B cell (primary cell): ENCODE results near the gene JAKMIP2. TPM values are rescaled to one million over a fixed set of nuclear protein-coding genes. Genes with fewer than 3 reads are reported as not detected.

Source experiments
- ATAC-seq: fragments of 200-7000 bp; cut with Tn5 transposase; one replicate; pipeline ENCODE4 v1.10.0; 2021; ENCODE audit warnings: low read depth, mild to moderate bottlenecking, moderate number of reproducible peaks, moderate library complexity
- CTCF ChIA-PET: fragments of 350-600 bp; sonication (Branson Sonifier 250); formaldehyde crosslinking; loops from one replicate; lab custom pipeline; 2021; ENCODE audit warnings: antibody characterized with exemption, inconsistent platforms; lab: Charles Lee
- POLR2A ChIA-PET: fragments of 350-600 bp; sonication (Branson Sonifier 250); formaldehyde crosslinking; loops from one replicate; lab custom pipeline; 2021; ENCODE audit warnings: antibody characterized with exemption; lab: Charles Lee
- DNase-seq: peaks from one replicate; pipeline ENCODE4 v3.0.0; 2013
- H2AFZ ChIP-seq: 2 replicates; pipeline ENCODE4 v1.6.1; 2012; ENCODE audit warnings: mild to moderate bottlenecking, low read depth, low read length; ENCODE audit not compliant: insufficient read depth, poor library complexity, severe bottlenecking
- H3K27ac ChIP-seq, 2 donors: 1 replicate in 1 of 2; 2 replicates in 1 of 2; pipeline ENCODE4 v1.5.1; 2012 to 2013; ENCODE audit warnings: low read length in 2 of 2, mild to moderate bottlenecking in 2 of 2, moderate library complexity in 1 of 2
- H3K27me3 ChIP-seq, 4 experiments: fragments of 200-600 bp in 1 of 4; sonication (generic) in 1 of 4; replicated peaks in 1 of 4; 1 replicate in 2 of 4; 2 replicates in 2 of 4; pipeline versions ENCODE4 v1.6.1 to v1.7.0; 2013 to 2016; ENCODE audit warnings: low read length in 3 of 4, mild to moderate bottlenecking in 2 of 4, mixed read lengths in 1 of 4, moderate library complexity in 1 of 4; ENCODE audit not compliant: insufficient read depth in 4 of 4, control insufficient read depth in 3 of 4; ENCODE audit errors: control extremely low read depth in 1 of 4
- H3K36me3 ChIP-seq, 2 experiments: replicated peaks in 1 of 2; 1 replicate in 1 of 2; 2 replicates in 1 of 2; pipeline versions ENCODE4 v1.6.1 to v1.7.1; 2013; ENCODE audit warnings: low read length in 1 of 2; ENCODE audit not compliant: insufficient read depth in 2 of 2, control insufficient read depth in 1 of 2; ENCODE audit errors: control extremely low read depth in 1 of 2, extremely low read depth in 1 of 2
- H3K4me1 ChIP-seq, 2 donors: fragments of 200-600 bp in 1 of 2; sonication (generic) in 1 of 2; 1 replicate in 1 of 2; 2 replicates in 1 of 2; pipeline versions ENCODE4 v1.5.1 to v1.6.1; 2013 to 2017; ENCODE audit warnings: low read length in 2 of 2; ENCODE audit not compliant: control insufficient read depth in 2 of 2, insufficient read depth in 2 of 2
- H3K4me2 ChIP-seq: replicated peaks from 2 replicates; pipeline ENCODE3; 2012; ENCODE audit warnings: mild to moderate bottlenecking, low read depth, low read length; ENCODE audit not compliant: poor library complexity, severe bottlenecking
- H3K4me3 ChIP-seq, 5 experiments: fragments of 200-600 bp in 1 of 5; sonication (generic) in 1 of 5; 1 replicate in 3 of 5; 2 replicates in 2 of 5; pipeline versions ENCODE4 v1.5.1 to v1.7.0; 2011 to 2016; ENCODE audit warnings: low read length in 4 of 5, mild to moderate bottlenecking in 4 of 5, low read depth in 2 of 5, control low read depth in 1 of 5, moderate library complexity in 1 of 5; ENCODE audit not compliant: insufficient read depth in 1 of 5; ENCODE audit errors: control extremely low read depth in 1 of 5, extremely low read depth in 1 of 5
- H3K79me2 ChIP-seq: fragments of 200-600 bp; sonication (generic); one replicate; pipeline ENCODE4 v1.6.0; 2016; ENCODE audit warnings: low read length; ENCODE audit not compliant: control insufficient read depth, insufficient read depth
- H3K9ac ChIP-seq: fragments of 200-600 bp; sonication (generic); 2 replicates; pipeline ENCODE4 v1.6.1; 2017; ENCODE audit warnings: mild to moderate bottlenecking, low read length, moderate library complexity
- H3K9me3 ChIP-seq, 3 donors: one replicate each; pipeline versions ENCODE4 v1.6.1 to v1.7.1; 2013; ENCODE audit warnings: low read length in 2 of 3; ENCODE audit not compliant: control insufficient read depth in 2 of 3, insufficient read depth in 1 of 3; ENCODE audit errors: control extremely low read depth in 1 of 3
- H4K20me1 ChIP-seq: 2 replicates; pipeline ENCODE4 v1.6.0; 2012; ENCODE audit warnings: mild to moderate bottlenecking, low read length; ENCODE audit not compliant: insufficient read depth, control insufficient read depth, poor library complexity, severe bottlenecking
- H3K27ac Mint-ChIP-seq: one replicate; pipeline ENCODE4 v1.8.0; 2021; ENCODE audit warnings: mixed read lengths
- H3K27me3 Mint-ChIP-seq: one replicate; pipeline ENCODE4 v1.8.0; 2021; ENCODE audit warnings: mixed read lengths
- H3K4me1 Mint-ChIP-seq: one replicate; pipeline ENCODE4 v1.8.0; 2021; ENCODE audit warnings: mixed read lengths
- H3K4me3 Mint-ChIP-seq: one replicate; pipeline ENCODE4 v1.8.0; 2021; ENCODE audit warnings: mixed read lengths
- H3K9me3 Mint-ChIP-seq: one replicate; pipeline ENCODE4 v1.8.0; 2022; ENCODE audit warnings: mixed read lengths; ENCODE audit not compliant: insufficient read depth
- EZH2 ChIP-seq: IDR thresholded peaks from 2 replicates; pipeline ENCODE4 v1.6.1; 2012; ENCODE audit warnings: borderline replicate concordance, low read depth, mild to moderate bottlenecking, moderate library complexity, low read length; ENCODE audit not compliant: insufficient read depth, poor library complexity, severe bottlenecking
- WGBS: methylation state at CpG from one replicate; pipeline ENCODE4 v1.1.5; 2013; ENCODE audit warnings: missing lambda C conversion rate; ENCODE audit not compliant: insufficient coverage; 5-methylcytosine and 5-hydroxymethylcytosine counted together
- intact Hi-C: fragments of 100-400 bp; cut with micrococcal nuclease; formaldehyde crosslinking; loops from one replicate; pipeline ENCODE4 v1.10.0; 2022
- polyA plus RNA-seq: library from polyadenylated mRNA; depleted of rRNA; stranded (reverse); fragments of >200 nt; gene quantifications from 2 replicates; pipeline ENCODE4 v1.2.3, GENCODE V29; 2012
- total RNA-seq, 2 donors: library from RNA; stranded (reverse); fragments of 120-200 nt in 1 of 2; gene quantifications; 1 replicate in 1 of 2; 2 replicates in 1 of 2; pipeline versions ENCODE4 v1.2.3 to v1.2.4, GENCODE V29; 2013 to 2022
- TF ChIP-seq, protein P1 (sequence below): fragments of 200-600 bp; IDR thresholded peaks from one replicate; pipeline ENCODE4 v1.8.0; 2022; ENCODE audit warnings: antibody characterized with exemption, mild to moderate bottlenecking

JAKMIP2 gene
- total and polyA plus RNA-seq, 2 donors (not counting 1 experiment from before 2014, with no cell fraction given): 0.24 to 4.1 TPM

DNA sequence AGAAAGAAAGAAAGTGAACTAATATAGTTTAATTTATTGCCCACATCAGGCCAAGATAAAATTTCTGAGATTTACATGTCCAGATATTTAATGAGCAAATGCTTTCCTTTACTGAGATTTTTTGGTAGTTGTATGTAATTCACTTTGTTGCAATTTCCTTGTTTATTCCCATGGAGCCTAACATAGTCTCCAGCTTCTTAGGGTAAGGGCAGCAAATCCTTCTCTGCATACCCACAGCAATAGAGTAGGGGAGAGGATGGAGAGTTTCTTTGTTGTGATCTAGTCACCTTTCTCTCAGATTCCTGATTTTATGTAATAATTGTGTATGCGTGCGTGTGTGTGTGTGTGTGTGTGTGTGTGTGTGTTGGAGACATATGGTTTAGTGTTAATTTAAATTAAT is 221.1 kb downstream of the JAKMIP2 start:
- no peak for TF ChIP-seq EZH2
- Histone ChIP-seq H3K27me3 (no peaks in the 10 kb centered on the region), H3K9me3 (no peaks in the 10 kb centered on the region), H3K9ac (no peak overlapping the region), H3K36me3 (no peaks in the 10 kb centered on the region), H3K4me2 (no peak overlapping the region), H3K27ac (no peak overlapping the region), H3K79me2 (no peaks in the 10 kb centered on the region), H4K20me1 (no peaks in the 10 kb centered on the region), H3K4me3 (no peak overlapping the region), H2AFZ (no peak overlapping the region), H3K4me1 (no peaks in the 10 kb centered on the region)
- POLR2A ChIA-PET: no interaction called here
- Mint-ChIP-seq H3K4me3 (no peak overlapping the region), H3K9me3 (no peaks in the 10 kb centered on the region), H3K27ac (no peak overlapping the region), H3K4me1 (no peaks in the 10 kb centered on the region), H3K27me3 (peaks cover 3% of the 10 kb centered on the region)
- CTCF ChIA-PET: no interaction called here
- intact Hi-C loops: no loop called here
- ATAC-seq (no peak), DNase-seq (no peak)
- WGBS: no CpG with 5 or more reads among the region's 2 CpGs

DNA sequence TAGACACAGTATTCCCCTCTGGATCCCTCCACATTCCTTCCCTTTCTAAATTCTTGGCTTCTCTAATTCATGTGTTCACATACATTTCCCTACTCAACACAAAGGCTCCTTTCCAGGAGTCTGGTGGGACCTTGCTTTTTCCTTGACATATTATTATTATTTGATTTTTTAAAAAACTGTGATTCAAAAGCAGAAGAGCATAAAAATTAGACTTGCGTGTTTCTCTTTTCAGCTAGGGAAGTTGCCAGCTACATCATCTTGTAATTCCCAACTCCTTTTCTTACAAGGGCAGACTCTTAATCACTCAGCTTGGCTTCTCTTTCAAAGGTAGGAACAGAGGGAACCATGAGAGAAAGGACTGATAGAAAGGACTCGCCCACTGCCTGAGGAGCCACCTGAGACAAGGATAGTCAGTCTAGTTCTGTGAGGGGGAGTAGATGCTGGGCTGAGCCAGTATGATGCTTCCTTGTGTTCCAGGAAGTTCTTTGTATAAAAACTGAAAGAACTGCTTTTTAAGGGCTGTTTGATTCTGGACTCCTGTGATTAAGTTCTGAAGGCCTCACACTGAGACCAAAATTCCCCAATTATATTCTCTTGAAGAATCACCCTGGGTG is 221.7 kb downstream of the JAKMIP2 start:
- ChIA-PET POLR2A (no interaction called here), CTCF (no interaction called here)
- Histone ChIP-seq H3K9ac (no peak overlapping the region), H3K4me3 (no peak overlapping the region), H4K20me1 (no peaks in the 10 kb centered on the region), H3K36me3 (no peaks in the 10 kb centered on the region), H3K4me1 (no peaks in the 10 kb centered on the region), H3K79me2 (no peaks in the 10 kb centered on the region), H3K27me3 (no peaks in the 10 kb centered on the region), H3K27ac (no peak overlapping the region), H3K9me3 (no peaks in the 10 kb centered on the region), H3K4me2 (no peak overlapping the region), H2AFZ (no peak overlapping the region)
- Mint-ChIP-seq H3K4me3 (no peak overlapping the region), H3K9me3 (no peaks in the 10 kb centered on the region), H3K27me3 (peaks cover 3% of the 10 kb centered on the region), H3K27ac (no peak overlapping the region), H3K4me1 (no peaks in the 10 kb centered on the region)
- WGBS: 87% methylated on average over 1 of the region's 2 CpGs
- ATAC-seq (no peak), DNase-seq (no peak)
- TF ChIP-seq, protein P1, sequence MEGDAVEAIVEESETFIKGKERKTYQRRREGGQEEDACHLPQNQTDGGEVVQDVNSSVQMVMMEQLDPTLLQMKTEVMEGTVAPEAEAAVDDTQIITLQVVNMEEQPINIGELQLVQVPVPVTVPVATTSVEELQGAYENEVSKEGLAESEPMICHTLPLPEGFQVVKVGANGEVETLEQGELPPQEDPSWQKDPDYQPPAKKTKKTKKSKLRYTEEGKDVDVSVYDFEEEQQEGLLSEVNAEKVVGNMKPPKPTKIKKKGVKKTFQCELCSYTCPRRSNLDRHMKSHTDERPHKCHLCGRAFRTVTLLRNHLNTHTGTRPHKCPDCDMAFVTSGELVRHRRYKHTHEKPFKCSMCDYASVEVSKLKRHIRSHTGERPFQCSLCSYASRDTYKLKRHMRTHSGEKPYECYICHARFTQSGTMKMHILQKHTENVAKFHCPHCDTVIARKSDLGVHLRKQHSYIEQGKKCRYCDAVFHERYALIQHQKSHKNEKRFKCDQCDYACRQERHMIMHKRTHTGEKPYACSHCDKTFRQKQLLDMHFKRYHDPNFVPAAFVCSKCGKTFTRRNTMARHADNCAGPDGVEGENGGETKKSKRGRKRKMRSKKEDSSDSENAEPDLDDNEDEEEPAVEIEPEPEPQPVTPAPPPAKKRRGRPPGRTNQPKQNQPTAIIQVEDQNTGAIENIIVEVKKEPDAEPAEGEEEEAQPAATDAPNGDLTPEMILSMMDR: no peak
- no peak for TF ChIP-seq EZH2
- intact Hi-C loops: no loop called here
